PC-3 (cell line): ENCODE measurements around the gene PLXND1. TPM values are rescaled to one million over a fixed set of nuclear protein-coding genes. Genes with fewer than 3 reads are reported as not detected.

Source experiments
- ATAC-seq: fragments of 200-7000 bp; cut with Tn5 transposase; 2 replicates; pipeline ENCODE4 v1.9.1; 2020; ENCODE audit warnings: mild to moderate bottlenecking, moderate library complexity
- BruUV-seq: library from RNA; stranded (reverse); fragments of 400-500 nt; replicated peaks from 2 replicates; lab custom pipeline; 2021; lab: Mats Ljungman, UMichigan
- CTCF ChIA-PET: fragments of 300-600 bp; sonication (Branson Sonifier 250); formaldehyde crosslinking; loops from one replicate; lab custom pipeline; 2022; ENCODE audit warnings: antibody characterized with exemption; lab: Charles Lee
- POLR2A ChIA-PET: fragments of 300-600 bp; sonication (Branson Sonifier 250); formaldehyde crosslinking; loops from one replicate; lab custom pipeline; 2022; ENCODE audit warnings: antibody characterized with exemption; ENCODE audit not compliant: unreplicated experiment; lab: Charles Lee
- DNase-seq: peaks from one replicate; pipeline ENCODE4 v3.0.0-alpha.2; 2015
- H2AFZ ChIP-seq: fragments of 300-600 bp; sonication (generic); 2 replicates; pipeline ENCODE4 v1.6.0; 2016; ENCODE audit warnings: antibody characterized with exemption, low read length
- H3F3A ChIP-seq: fragments of 300-600 bp; sonication (generic); one replicate; pipeline ENCODE4 v1.6.0; 2017; ENCODE audit warnings: antibody characterized with exemption, low read length, control low read depth, mild to moderate bottlenecking; ENCODE audit not compliant: unreplicated experiment
- H3K27ac ChIP-seq: fragments of 300-600 bp; sonication (generic); 2 replicates; pipeline ENCODE4 v1.5.1; 2016; ENCODE audit warnings: mild to moderate bottlenecking, low read length
- H3K27me3 ChIP-seq: fragments of 300-600 bp; sonication (generic); 2 replicates; pipeline ENCODE4 v1.6.1; 2016; ENCODE audit warnings: low read length, mixed read lengths
- H3K36me3 ChIP-seq: fragments of 300-600 bp; sonication (generic); 2 replicates; pipeline ENCODE4 v1.6.1; 2016; ENCODE audit warnings: low read depth, mixed run types, low read length, mixed read lengths
- H3K4me1 ChIP-seq: fragments of 300-600 bp; sonication (generic); 2 replicates; pipeline ENCODE4 v1.5.1; 2016; ENCODE audit warnings: low read length; ENCODE audit not compliant: insufficient read depth
- H3K4me2 ChIP-seq: fragments of 300-600 bp; sonication (generic); 2 replicates; pipeline ENCODE4 v1.6.0; 2016; ENCODE audit warnings: low read length
- H3K4me3 ChIP-seq: fragments of 300-600 bp; sonication (generic); 2 replicates; pipeline ENCODE4 v1.5.1; 2016; ENCODE audit warnings: mild to moderate bottlenecking, low read length, mixed read lengths
- H3K79me2 ChIP-seq: fragments of 300-600 bp; sonication (generic); 2 replicates; pipeline ENCODE4 v1.6.1; 2017; ENCODE audit warnings: low read length, mixed read lengths
- H3K9ac ChIP-seq: fragments of 300-600 bp; sonication (generic); 2 replicates; pipeline ENCODE4 v1.6.0; 2016; ENCODE audit warnings: mild to moderate bottlenecking, low read length
- H3K9me2 ChIP-seq: fragments of 300-600 bp; sonication (generic); replicated peaks from 2 replicates; pipeline ENCODE4 v1.6.1; 2016; ENCODE audit warnings: mixed run types, low read length, mixed read lengths
- H3K9me3 ChIP-seq: fragments of 300-600 bp; sonication (generic); 2 replicates; pipeline ENCODE4 v1.6.1; 2016; ENCODE audit warnings: low read length, mixed read lengths
- H4K20me1 ChIP-seq: fragments of 300-600 bp; sonication (generic); 2 replicates; pipeline ENCODE4 v1.6.1; 2016; ENCODE audit warnings: low read length, mixed read lengths
- EZH2 ChIP-seq: fragments of 300-600 bp; sonication (generic); IDR thresholded peaks from one replicate; pipeline ENCODE4 v1.6.1; 2017; ENCODE audit warnings: antibody characterized with exemption, mild to moderate bottlenecking, low read length; ENCODE audit not compliant: unreplicated experiment
- EZH2phosphoT487 ChIP-seq: fragments of 300-600 bp; sonication (generic); IDR thresholded peaks from 2 replicates; pipeline ENCODE4 v1.6.1; 2018; ENCODE audit warnings: mild to moderate bottlenecking, antibody characterized with exemption, low read length, borderline replicate concordance
- intact Hi-C: fragments of 100-400 bp; cut with micrococcal nuclease; formaldehyde crosslinking; loops from 2 replicates; pipeline ENCODE4 v1.9.0; 2023
- total RNA-seq: library from RNA; depleted of rRNA; stranded (reverse); fragments of >200 nt; gene quantifications from 2 replicates; pipeline ENCODE4 v1.2.3, GENCODE V29; 2014
- TF ChIP-seq, protein P1 (sequence below): fragments of 300-600 bp; sonication (generic); conservative IDR thresholded peaks from 2 replicates; pipeline ENCODE4 v1.5.1; 2017; ENCODE audit warnings: antibody characterized with exemption, low read depth, mild to moderate bottlenecking, low read length

The PLXND1 gene
- total RNA-seq, 1 experiment from 2014 or later: 19.2 TPM

DNA sequence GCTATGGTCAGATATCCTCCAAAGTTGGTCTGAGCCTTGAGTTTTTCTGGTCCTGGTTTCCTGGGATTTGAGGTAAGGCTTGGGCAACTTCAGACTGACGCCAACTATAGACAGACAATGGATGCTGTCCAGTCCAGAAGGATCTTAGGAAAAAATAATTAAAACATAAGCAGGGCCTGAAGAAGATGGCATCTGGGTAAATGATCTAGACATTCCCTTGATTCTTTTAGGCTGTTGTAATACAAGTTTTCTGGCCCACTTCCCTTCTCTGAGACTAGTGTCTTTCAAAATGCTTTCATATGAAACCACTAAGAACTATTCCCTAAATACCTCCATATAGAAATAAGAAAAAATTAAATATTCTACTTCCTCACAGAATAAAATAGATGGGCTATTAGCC is 47.7 kb upstream of the PLXND1 start:
- Histone ChIP-seq H3K4me3 (no peak overlapping the region), H3K9me3 (no peaks in the 10 kb centered on the region), H3K36me3 (peaks cover 5% of the 10 kb centered on the region; the same call in 1 of the 2 replicates), H4K20me1 (no peaks in the 10 kb centered on the region), H3K27me3 (no peaks in the 10 kb centered on the region), H3K79me2 (peaks cover 41% of the 10 kb centered on the region), H3K9me2 (no peaks in the 10 kb centered on the region), H2AFZ (no peak overlapping the region), H3K4me2 (no peak overlapping the region), H3K4me1 (peaks cover 57% of the 10 kb centered on the region), H3K27ac (no peak overlapping the region), H3K9ac (no peak overlapping the region), H3F3A (peaks cover 6% of the 10 kb centered on the region)
- BruUV-seq: no TSS peak
- no peak for ATAC-seq
- TF ChIP-seq EZH2 (no peak), EZH2phosphoT487 (no peak)
- TF ChIP-seq, protein P1, sequence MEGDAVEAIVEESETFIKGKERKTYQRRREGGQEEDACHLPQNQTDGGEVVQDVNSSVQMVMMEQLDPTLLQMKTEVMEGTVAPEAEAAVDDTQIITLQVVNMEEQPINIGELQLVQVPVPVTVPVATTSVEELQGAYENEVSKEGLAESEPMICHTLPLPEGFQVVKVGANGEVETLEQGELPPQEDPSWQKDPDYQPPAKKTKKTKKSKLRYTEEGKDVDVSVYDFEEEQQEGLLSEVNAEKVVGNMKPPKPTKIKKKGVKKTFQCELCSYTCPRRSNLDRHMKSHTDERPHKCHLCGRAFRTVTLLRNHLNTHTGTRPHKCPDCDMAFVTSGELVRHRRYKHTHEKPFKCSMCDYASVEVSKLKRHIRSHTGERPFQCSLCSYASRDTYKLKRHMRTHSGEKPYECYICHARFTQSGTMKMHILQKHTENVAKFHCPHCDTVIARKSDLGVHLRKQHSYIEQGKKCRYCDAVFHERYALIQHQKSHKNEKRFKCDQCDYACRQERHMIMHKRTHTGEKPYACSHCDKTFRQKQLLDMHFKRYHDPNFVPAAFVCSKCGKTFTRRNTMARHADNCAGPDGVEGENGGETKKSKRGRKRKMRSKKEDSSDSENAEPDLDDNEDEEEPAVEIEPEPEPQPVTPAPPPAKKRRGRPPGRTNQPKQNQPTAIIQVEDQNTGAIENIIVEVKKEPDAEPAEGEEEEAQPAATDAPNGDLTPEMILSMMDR: no peak
- ChIA-PET POLR2A (no interaction called here), CTCF (no interaction called here)
- DNase-seq: no peak
- intact Hi-C loops: loop anchor here (5.0 kb wide), 1 partner anchor 103 kb away; no protein-coding TSS in a partner anchor

DNA sequence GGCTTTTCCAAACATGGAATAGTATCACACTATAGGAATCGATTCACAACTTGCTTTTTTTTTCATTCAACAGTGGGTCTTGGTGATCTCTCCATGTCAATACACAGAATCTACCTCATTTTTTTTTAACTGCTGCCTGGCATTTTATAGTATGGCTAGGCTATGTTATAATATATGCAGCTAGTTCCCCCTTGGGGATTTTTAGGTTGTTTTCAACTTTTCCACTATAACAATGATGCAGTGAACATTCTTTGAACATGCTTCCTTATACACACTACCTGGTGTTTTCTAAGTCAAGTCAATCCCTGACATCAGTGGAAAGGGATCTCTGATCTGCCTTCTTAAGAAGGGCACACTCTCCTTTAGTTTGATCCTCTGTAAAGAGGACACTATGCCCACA is 46.5 kb upstream of the PLXND1 start:
- no peak overlapping the region for H2AFZ ChIP-seq
- peaks cover 6% of the 10 kb centered on the region for H3F3A ChIP-seq
- no peaks in the 10 kb centered on the region for H3K27me3 ChIP-seq
- ChIA-PET POLR2A (no interaction called here), CTCF (no interaction called here)
- no peak overlapping the region for H3K9ac ChIP-seq
- peaks cover 5% of the 10 kb centered on the region; the same call in 1 of the 2 replicates for H3K36me3 ChIP-seq
- intact Hi-C loops: loop anchor here (5.0 kb wide), 1 partner anchor 104 kb away; no protein-coding TSS in a partner anchor
- DNase-seq (no peak), ATAC-seq (no peak)
- H4K20me1 ChIP-seq: no peaks in the 10 kb centered on the region
- H3K79me2 ChIP-seq: peaks cover 35% of the 10 kb centered on the region
- peak overlapping the region; percentile 79 for H3K27ac ChIP-seq
- no peaks in the 10 kb centered on the region for H3K9me3 ChIP-seq
- H3K9me2 ChIP-seq: no peaks in the 10 kb centered on the region
- TF ChIP-seq, protein P1: no peak
- TF ChIP-seq EZH2phosphoT487: no peak
- TF ChIP-seq EZH2: no peak
- no TSS peak for BruUV-seq
- peaks cover 50% of the 10 kb centered on the region for H3K4me1 ChIP-seq
- no peak overlapping the region for H3K4me2 ChIP-seq
- H3K4me3 ChIP-seq: no peak overlapping the region

- H3K4me1 ChIP-seq: peaks cover 36% of the 10 kb centered on the region
- no peaks in the 10 kb centered on the region for H3K9me2 ChIP-seq
- ChIA-PET CTCF (no interaction called here), POLR2A (no interaction called here)
- no peaks in the 10 kb centered on the region for H3K9me3 ChIP-seq
- peak; percentile 89 for ATAC-seq
- BruUV-seq: no TSS peak
- H3K4me3 ChIP-seq: no peak overlapping the region
- no peak overlapping the region for H2AFZ ChIP-seq
- peaks cover 21% of the 10 kb centered on the region for H3K79me2 ChIP-seq
- peak overlapping the region; percentile 66 for H3K4me2 ChIP-seq
- H3K27ac ChIP-seq: peak overlapping the region; percentile 79
- intact Hi-C loops: loop anchor here (1.0 to 5.0 kb wide), 4 partner anchors 11 to 143 kb away; no protein-coding TSS in a partner anchor
- peaks cover 5% of the 10 kb centered on the region; the same call in 1 of the 2 replicates for H3K36me3 ChIP-seq
- DNase-seq: peak; percentile 92
- TF ChIP-seq, protein P1: no peak
- no peak for TF ChIP-seq EZH2phosphoT487
- TF ChIP-seq EZH2: no peak
- H3K27me3 ChIP-seq: no peaks in the 10 kb centered on the region
- H3F3A ChIP-seq: peaks cover 6% of the 10 kb centered on the region
- H3K9ac ChIP-seq: peak overlapping the region; percentile 16; the same call in 1 of the 2 replicates
- no peaks in the 10 kb centered on the region for H4K20me1 ChIP-seq
Measured at GRCh38 chr3:129651435-129652202, 45.1 kb upstream of the PLXND1 start.
